ENCODE results near the gene MACIR. TPM values are rescaled to one million over a fixed set of nuclear protein-coding genes. Genes with fewer than 3 reads are reported as not detected.

Gene MACIR
- total and polyA plus RNA-seq, 2 donors (not counting 1 experiment from before 2014, with no cell fraction given): 3.5 to 7.3 TPM

GRCh38 chr5:103270581-103270980 is 12.0 kb downstream of the MACIR start:
- Histone ChIP-seq H4K20me1 (ENCODE audit: control insufficient read depth, extremely low read depth, insufficient read depth, low read length) (no peaks in the 10 kb centered on the region), H3K36me3 (ENCODE audit: control insufficient read depth, insufficient read depth, low read length) (no peaks in the 10 kb centered on the region), H2AFZ (ENCODE audit: low read length) (no peak overlapping the region), H3K9ac (ENCODE audit: insufficient read depth, low read length) (no peak overlapping the region), H3K9me3 (ENCODE audit: control insufficient read depth, insufficient read depth, low read depth, low read length) (no peaks in the 10 kb centered on the region), H3K27ac (ENCODE audit: insufficient read depth, low read length) (no peak overlapping the region), H3K4me3 (replicated peaks in 1 of 4; ENCODE audit: control extremely low read depth in 1 of 4, insufficient read depth in 1 of 4, low read depth in 3 of 4, low read length in 4 of 4) (no peak overlapping the region), H3K79me2 (ENCODE audit: control insufficient read depth, insufficient read depth, low read length) (peaks cover 15% of the 10 kb centered on the region), H3K27me3 (ENCODE audit: control insufficient read depth, insufficient read depth, low read length) (no peaks in the 10 kb centered on the region), H3K4me1 (ENCODE audit: control insufficient read depth, extremely low read depth, insufficient read depth, low read length) (peaks cover 2% of the 10 kb centered on the region), H3K4me2 (ENCODE audit: extremely low read depth, insufficient read depth, low read length) (no peak overlapping the region)
- no peak for TF ChIP-seq EZH2 (IDR thresholded peaks at IDR 0.05; ENCODE audit: low read length, missing control alignments)
- no peak for TF ChIP-seq CTCF (conservative IDR thresholded peaks at IDR 0.05 in 1 of 2, IDR thresholded peaks at IDR 0.05 in 1 of 2; ENCODE audit: low read depth in 1 of 2, low read length in 2 of 2)
- DNase-seq (ENCODE audit: low read depth in 2 of 2): no peak

- DNase-seq (ENCODE audit: low read depth in 2 of 2): peak; percentile 13 to 29
- no peaks in the 10 kb centered on the region for H3K36me3 ChIP-seq (ENCODE audit: control insufficient read depth, insufficient read depth, low read length)
- H3K4me3 ChIP-seq (replicated peaks in 1 of 4; ENCODE audit: control extremely low read depth in 1 of 4, insufficient read depth in 1 of 4, low read depth in 3 of 4, low read length in 4 of 4): no peak overlapping the region
- no peak overlapping the region for H3K9ac ChIP-seq (ENCODE audit: insufficient read depth, low read length)
- peaks cover 12% of the 10 kb centered on the region for H3K79me2 ChIP-seq (ENCODE audit: control insufficient read depth, insufficient read depth, low read length)
- no peak overlapping the region for H3K27ac ChIP-seq (ENCODE audit: insufficient read depth, low read length)
- H3K4me2 ChIP-seq (ENCODE audit: extremely low read depth, insufficient read depth, low read length): peak overlapping the region; percentile 42
- H3K4me1 ChIP-seq (ENCODE audit: control insufficient read depth, extremely low read depth, insufficient read depth, low read length): peaks cover 2% of the 10 kb centered on the region
- H2AFZ ChIP-seq (ENCODE audit: low read length): no peak overlapping the region
- TF ChIP-seq CTCF (conservative IDR thresholded peaks at IDR 0.05 in 1 of 2, IDR thresholded peaks at IDR 0.05 in 1 of 2; ENCODE audit: low read depth in 1 of 2, low read length in 2 of 2) (no peak), EZH2 (IDR thresholded peaks at IDR 0.05; ENCODE audit: low read length, missing control alignments) (no peak)
- H3K27me3 ChIP-seq (ENCODE audit: control insufficient read depth, insufficient read depth, low read length): no peaks in the 10 kb centered on the region
- no peaks in the 10 kb centered on the region for H3K9me3 ChIP-seq (ENCODE audit: control insufficient read depth, insufficient read depth, low read depth, low read length)
- no peaks in the 10 kb centered on the region for H4K20me1 ChIP-seq (ENCODE audit: control insufficient read depth, extremely low read depth, insufficient read depth, low read length)
Measured at GRCh38 chr5:103271570-103272289, 13.2 kb downstream of the MACIR start.

- H3K4me2 ChIP-seq (ENCODE audit: extremely low read depth, insufficient read depth, low read length): no peak overlapping the region
- peak in 1 of 2 donors; percentile 38 for DNase-seq (ENCODE audit: low read depth in 2 of 2)
Measured at GRCh38 chr5:103272377-103272776, 13.8 kb downstream of the MACIR start.

More at GRCh38 chr5:103272377-103272776, 13.8 kb downstream of the MACIR start:
- TF ChIP-seq CTCF (conservative IDR thresholded peaks at IDR 0.05 in 1 of 2, IDR thresholded peaks at IDR 0.05 in 1 of 2; ENCODE audit: low read depth in 1 of 2, low read length in 2 of 2) (no peak), EZH2 (IDR thresholded peaks at IDR 0.05; ENCODE audit: low read length, missing control alignments) (no peak)
- Histone ChIP-seq H3K9ac (ENCODE audit: insufficient read depth, low read length) (no peak overlapping the region), H2AFZ (ENCODE audit: low read length) (no peak overlapping the region), H3K79me2 (ENCODE audit: control insufficient read depth, insufficient read depth, low read length) (peaks cover 10% of the 10 kb centered on the region), H3K36me3 (ENCODE audit: control insufficient read depth, insufficient read depth, low read length) (no peaks in the 10 kb centered on the region), H3K27me3 (ENCODE audit: control insufficient read depth, insufficient read depth, low read length) (no peaks in the 10 kb centered on the region), H3K4me1 (ENCODE audit: control insufficient read depth, extremely low read depth, insufficient read depth, low read length) (peaks cover 2% of the 10 kb centered on the region), H3K4me3 (replicated peaks in 1 of 4; ENCODE audit: control extremely low read depth in 1 of 4, insufficient read depth in 1 of 4, low read depth in 3 of 4, low read length in 4 of 4) (no peak overlapping the region), H3K9me3 (ENCODE audit: control insufficient read depth, insufficient read depth, low read depth, low read length) (no peaks in the 10 kb centered on the region), H4K20me1 (ENCODE audit: control insufficient read depth, extremely low read depth, insufficient read depth, low read length) (no peaks in the 10 kb centered on the region), H3K27ac (ENCODE audit: insufficient read depth, low read length) (no peak overlapping the region)

Data from fibroblast of lung (primary cell).